NCI-H146 treated with DMSO at 0.1 percent for 48 hours (cell line): Measurements from ENCODE around the gene SNAPIN.
"Not testable (repeated sequence)": the region's sequence is repeated elsewhere in the genome, so short reads cannot be mapped to it uniquely, and the experiment has no call there.

ENCODE experiments used
- DNase-seq: peaks from one replicate; lab custom pipeline; 2025; ENCODE audit not compliant: unreplicated experiment; lab: John Stamatoyannopoulos, UW

SNAPIN gene

GRCh38 chr1:153626904-153627714, 31.4 kb upstream of the SNAPIN start, which contains the start of gene S100A13:
Gene S100A13 (minus strand): TSS chr1:153627505. CDS start chr1:153626472, 1,033 bp downstream.
- DNase-seq = peak; percentile 90

GRCh38 chr1:153627715-153628626, 30.5 kb upstream of the SNAPIN start, which contains the start of gene S100A1:
Gene S100A1 (plus strand): TSS chr1:153628434. CDS start chr1:153630522, 2,088 bp downstream.
- no peak for DNase-seq

GRCh38 chr1:153628638-153629342, 29.7 kb upstream of the SNAPIN start:
- DNase-seq = no peak

- no peak for DNase-seq
Observed at GRCh38 chr1:153629343-153629665, 29.2 kb upstream of the SNAPIN start.

- no peak for DNase-seq
Observed at GRCh38 chr1:153629971-153630370, 28.5 kb upstream of the SNAPIN start.

GRCh38 chr1:153630384-153630783, 28.1 kb upstream of the SNAPIN start:
- no peak for DNase-seq

- no peak for DNase-seq
Observed at GRCh38 chr1:153631047-153632022, 27.2 kb upstream of the SNAPIN start.

- DNase-seq = peak; percentile 27
Observed at GRCh38 chr1:153633161-153633753, 25.2 kb upstream of the SNAPIN start.

GRCh38 chr1:153633754-153634665, 24.5 kb upstream of the SNAPIN start, which contains the start of gene CHTOP:
Gene CHTOP (plus strand): TSS chr1:153634066. CDS start chr1:153636589, 2,523 bp downstream.
- DNase-seq = peak; percentile 90

- DNase-seq = no peak
Observed at GRCh38 chr1:153635872-153636271, 22.6 kb upstream of the SNAPIN start.

- no peak for DNase-seq
Observed at GRCh38 chr1:153636312-153636711, 22.2 kb upstream of the SNAPIN start.

GRCh38 chr1:153638261-153638660, 20.2 kb upstream of the SNAPIN start:
- DNase-seq = no peak

GRCh38 chr1:153639280-153639679, 19.2 kb upstream of the SNAPIN start:
- DNase-seq = no peak

GRCh38 chr1:153640213-153640612, 18.3 kb upstream of the SNAPIN start:
- not testable (repeated sequence) for DNase-seq

- DNase-seq = no peak
Observed at GRCh38 chr1:153640861-153641260, 17.6 kb upstream of the SNAPIN start.

- no peak for DNase-seq
Observed at GRCh38 chr1:153642161-153642560, 16.3 kb upstream of the SNAPIN start.

- no peak for DNase-seq
Observed at GRCh38 chr1:153643100-153643499, 15.4 kb upstream of the SNAPIN start.

GRCh38 chr1:153643816-153644215, 14.7 kb upstream of the SNAPIN start:
- DNase-seq = no peak
